RWPE1 (cell line): Measurements from ENCODE around the gene PCDHGB2.
"Not testable (repeated sequence)": the region's sequence is repeated elsewhere in the genome, so short reads cannot be mapped to it uniquely, and the experiment has no call there.

Source experiments
- CTCF ChIA-PET: fragments of 350-600 bp; sonication (Branson Sonifier 250); formaldehyde crosslinking; extraction: SDS; loops from one replicate; lab custom pipeline; 2021; lab: Yijun Ruan, JAX
- POLR2A ChIA-PET: fragments of 400-600 bp; formaldehyde crosslinking; extraction: SDS; loops from one replicate; lab custom pipeline; 2020; ENCODE audit warnings: antibody characterized with exemption; ENCODE audit not compliant: low non-redundant PET; lab: Yijun Ruan, JAX
- DNase-seq: peaks from one replicate; pipeline ENCODE4 v3.0.0; 2012; ENCODE audit warnings: low spot score
- H3K27ac ChIP-seq: fragments of 450-650 bp; 2 replicates; pipeline ENCODE4 v1.5.1; 2017
- TF ChIP-seq, protein P1 (sequence below): fragments of 450-650 bp; conservative IDR thresholded peaks from 2 replicates; pipeline ENCODE4 v1.5.1; 2017; ENCODE audit warnings: low read depth, mild to moderate bottlenecking

Gene PCDHGB2

DNA sequence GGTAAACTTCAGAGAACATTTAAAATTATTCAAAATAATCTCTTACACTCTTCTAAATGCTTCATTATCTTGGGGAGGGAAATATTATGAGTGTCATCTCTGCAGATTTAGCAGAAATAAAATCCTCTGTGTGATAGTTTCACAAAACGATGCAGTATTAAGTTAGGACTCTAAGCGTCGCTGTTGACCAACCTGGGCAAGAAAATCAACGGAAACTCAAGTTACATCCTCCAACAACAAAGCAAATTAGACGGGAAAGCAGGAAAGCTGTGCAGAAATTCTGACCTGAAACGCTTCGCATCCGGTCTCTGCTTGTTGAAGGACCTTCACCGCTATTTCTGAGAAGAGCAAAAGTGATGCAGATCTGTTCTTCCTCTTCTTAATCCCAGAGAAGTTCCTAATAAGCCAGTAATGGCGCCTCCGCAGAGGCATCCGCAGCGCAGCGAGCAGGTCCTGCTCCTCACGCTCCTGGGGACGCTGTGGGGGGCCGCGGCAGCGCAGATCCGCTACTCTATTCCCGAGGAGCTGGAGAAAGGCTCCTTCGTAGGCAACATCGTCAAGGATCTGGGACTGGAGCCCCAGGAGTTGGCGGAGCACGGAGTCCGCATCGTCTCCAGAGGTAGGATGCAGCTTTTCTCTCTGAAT is 14.0 kb downstream of the PCDHGB2 start, which contains the start of gene PCDHGA6:
TSS of gene PCDHGA6 (plus strand) at position 219 of the 645 bp plus-strand sequence. CDS start at position 412, 193 bp downstream.
- TF ChIP-seq, protein P1, sequence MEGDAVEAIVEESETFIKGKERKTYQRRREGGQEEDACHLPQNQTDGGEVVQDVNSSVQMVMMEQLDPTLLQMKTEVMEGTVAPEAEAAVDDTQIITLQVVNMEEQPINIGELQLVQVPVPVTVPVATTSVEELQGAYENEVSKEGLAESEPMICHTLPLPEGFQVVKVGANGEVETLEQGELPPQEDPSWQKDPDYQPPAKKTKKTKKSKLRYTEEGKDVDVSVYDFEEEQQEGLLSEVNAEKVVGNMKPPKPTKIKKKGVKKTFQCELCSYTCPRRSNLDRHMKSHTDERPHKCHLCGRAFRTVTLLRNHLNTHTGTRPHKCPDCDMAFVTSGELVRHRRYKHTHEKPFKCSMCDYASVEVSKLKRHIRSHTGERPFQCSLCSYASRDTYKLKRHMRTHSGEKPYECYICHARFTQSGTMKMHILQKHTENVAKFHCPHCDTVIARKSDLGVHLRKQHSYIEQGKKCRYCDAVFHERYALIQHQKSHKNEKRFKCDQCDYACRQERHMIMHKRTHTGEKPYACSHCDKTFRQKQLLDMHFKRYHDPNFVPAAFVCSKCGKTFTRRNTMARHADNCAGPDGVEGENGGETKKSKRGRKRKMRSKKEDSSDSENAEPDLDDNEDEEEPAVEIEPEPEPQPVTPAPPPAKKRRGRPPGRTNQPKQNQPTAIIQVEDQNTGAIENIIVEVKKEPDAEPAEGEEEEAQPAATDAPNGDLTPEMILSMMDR: 0 out of 2 replicates have a peak, but pooled peaks have one; percentile 12
- DNase-seq: no peak
- POLR2A ChIA-PET: no interaction called here
- CTCF ChIA-PET: interaction anchor here (0.6 to 0.9 kb wide), 7 partner anchors 9 to 568 kb away, joined by 3 to 4 read pairs (median 4); partner anchors contain the start of gene PCDHGA5
- no peak within 1 kb of the TSS for H3K27ac ChIP-seq

DNA sequence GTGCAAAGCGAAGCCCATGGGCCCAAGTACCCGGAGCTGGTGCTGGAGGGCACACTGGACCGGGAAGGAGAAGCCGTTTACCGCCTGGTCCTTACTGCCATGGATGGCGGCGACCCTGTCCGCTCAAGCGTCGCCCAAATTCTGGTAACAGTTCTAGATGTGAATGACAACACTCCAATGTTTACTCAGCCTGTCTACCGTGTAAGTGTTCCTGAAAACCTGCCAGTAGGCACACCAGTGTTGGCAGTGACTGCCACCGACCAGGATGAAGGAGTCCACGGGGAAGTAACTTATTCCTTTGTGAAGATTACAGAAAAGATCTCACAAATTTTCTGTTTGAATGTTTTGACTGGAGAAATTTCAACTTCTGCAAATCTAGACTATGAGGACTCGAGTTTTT is 14.8 kb downstream of the PCDHGB2 start:
- ChIA-PET CTCF (interaction anchor here (0.6 to 1.0 kb wide), 4 partner anchors 57 to 190 kb away, joined by 3 to 4 read pairs (median 4); no protein-coding TSS in a partner anchor), POLR2A (no interaction called here)
- TF ChIP-seq, protein P1: no peak
- no peak for DNase-seq
- H3K27ac ChIP-seq: no peak overlapping the region

DNA sequence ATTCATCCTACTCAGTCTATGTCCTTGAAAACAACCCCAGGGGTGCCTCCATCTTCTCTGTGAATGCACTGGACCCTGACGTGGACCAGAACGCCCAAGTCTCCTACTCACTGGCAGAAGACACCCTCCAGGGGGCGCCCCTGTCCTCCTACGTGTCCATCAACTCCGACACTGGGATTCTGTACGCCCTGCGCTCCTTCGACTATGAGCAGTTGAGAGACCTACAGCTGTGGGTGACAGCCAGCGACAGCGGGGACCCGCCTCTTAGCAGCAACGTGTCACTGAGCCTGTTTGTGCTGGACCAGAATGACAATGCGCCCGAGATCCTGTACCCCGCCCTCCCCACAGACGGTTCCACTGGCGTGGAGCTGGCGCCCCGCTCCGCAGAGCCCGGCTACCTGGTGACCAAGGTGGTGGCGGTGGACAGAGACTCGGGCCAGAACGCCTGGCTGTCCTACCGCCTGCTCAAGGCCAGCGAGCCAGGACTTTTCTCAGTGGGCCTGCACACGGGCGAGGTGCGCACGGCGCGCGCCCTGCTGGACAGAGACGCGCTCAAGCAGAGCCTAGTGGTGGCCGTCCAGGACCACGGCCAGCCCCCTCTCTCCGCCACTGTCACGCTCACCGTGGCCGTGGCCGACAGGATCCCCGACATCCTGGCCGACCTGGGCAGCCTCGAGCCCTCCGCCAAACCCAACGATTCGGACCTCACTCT is 15.8 kb downstream of the PCDHGB2 start:
- CTCF ChIA-PET: interaction anchor here (0.7 to 1.0 kb wide), 2 partner anchors 179 to 669 kb away, joined by 3 read pairs; no protein-coding TSS in a partner anchor
- H3K27ac ChIP-seq, POLR2A ChIA-PET, DNase-seq: not testable (repeated sequence)

DNA sequence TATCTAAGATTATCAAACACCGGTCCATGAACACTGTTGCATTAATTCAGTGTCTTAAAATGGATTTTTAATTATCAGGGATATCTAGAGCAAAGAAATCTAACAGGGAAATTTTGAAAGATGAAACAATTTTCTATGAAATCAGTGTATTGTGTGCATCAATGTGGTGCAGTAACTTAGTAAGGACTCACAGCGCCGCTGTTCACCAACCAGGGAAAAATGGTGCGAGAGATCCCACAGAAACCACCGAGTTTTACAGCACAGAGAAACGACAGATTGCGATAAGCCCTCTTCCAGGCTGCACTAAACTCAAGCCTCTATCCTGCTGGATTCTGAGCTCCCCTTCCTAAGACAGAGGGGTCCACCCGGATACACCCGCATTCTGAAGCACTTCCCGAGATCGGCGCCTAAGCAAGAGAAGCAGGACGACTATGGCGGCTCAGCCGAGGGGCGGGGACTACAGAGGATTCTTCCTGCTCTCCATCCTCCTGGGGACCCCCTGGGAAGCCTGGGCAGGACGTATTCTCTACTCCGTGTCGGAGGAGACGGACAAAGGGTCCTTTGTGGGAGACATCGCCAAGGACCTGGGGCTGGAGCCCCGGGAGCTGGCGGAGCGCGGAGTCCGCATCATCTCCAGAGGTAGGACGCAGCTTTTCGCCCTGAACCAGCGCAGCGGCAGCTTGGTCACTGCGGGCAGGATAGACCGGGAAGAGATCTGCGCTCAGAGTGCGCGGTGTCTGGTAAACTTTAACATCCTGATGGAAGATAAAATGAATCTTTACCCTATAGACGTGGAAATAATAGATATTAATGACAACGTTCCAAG is 22.9 kb downstream of the PCDHGB2 start, which contains the start of gene PCDHGA7:
TSS of gene PCDHGA7 (plus strand) at position 274 of the 826 bp plus-strand sequence. CDS start at position 432, 158 bp downstream.
- TF ChIP-seq, protein P1: peak; percentile 61
- CTCF ChIA-PET: interaction anchor here (0.5 to 1.3 kb wide), 5 partner anchors 14 to 185 kb away, joined by 3 to 6 read pairs (median 3); partner anchors contain the start of genes PCDHGA10 and PCDHGB1
- H3K27ac ChIP-seq: no peak within 1 kb of the TSS
- POLR2A ChIA-PET: no interaction called here
- peak; percentile 43 for DNase-seq

DNA sequence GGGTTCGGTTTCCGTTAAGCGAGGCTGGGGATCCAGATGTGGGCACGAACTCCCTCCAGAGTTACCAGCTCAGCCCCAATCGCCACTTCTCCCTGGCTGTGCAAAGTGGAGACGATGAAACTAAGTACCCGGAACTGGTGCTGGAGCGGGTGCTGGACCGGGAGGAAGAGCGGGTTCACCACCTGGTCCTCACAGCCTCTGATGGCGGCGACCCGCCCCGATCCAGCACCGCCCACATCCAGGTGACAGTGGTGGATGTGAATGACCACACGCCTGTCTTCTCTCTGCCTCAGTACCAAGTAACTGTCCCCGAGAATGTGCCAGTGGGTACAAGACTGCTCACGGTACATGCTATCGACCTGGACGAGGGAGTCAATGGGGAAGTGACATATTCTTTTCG is 23.6 kb downstream of the PCDHGB2 start:
- DNase-seq: no peak
- TF ChIP-seq, protein P1: no peak
- ChIA-PET POLR2A (interaction anchor here (0.5 kb wide), 1 partner anchor 154 kb away, joined by 4 read pairs; no protein-coding TSS in a partner anchor), CTCF (interaction anchor here (0.6 to 1.3 kb wide), 3 partner anchors 29 to 184 kb away, joined by 3 to 6 read pairs (median 3); partner anchors contain the start of genes PCDHGA10 and PCDHGB1)
- no peak overlapping the region for H3K27ac ChIP-seq

DNA sequence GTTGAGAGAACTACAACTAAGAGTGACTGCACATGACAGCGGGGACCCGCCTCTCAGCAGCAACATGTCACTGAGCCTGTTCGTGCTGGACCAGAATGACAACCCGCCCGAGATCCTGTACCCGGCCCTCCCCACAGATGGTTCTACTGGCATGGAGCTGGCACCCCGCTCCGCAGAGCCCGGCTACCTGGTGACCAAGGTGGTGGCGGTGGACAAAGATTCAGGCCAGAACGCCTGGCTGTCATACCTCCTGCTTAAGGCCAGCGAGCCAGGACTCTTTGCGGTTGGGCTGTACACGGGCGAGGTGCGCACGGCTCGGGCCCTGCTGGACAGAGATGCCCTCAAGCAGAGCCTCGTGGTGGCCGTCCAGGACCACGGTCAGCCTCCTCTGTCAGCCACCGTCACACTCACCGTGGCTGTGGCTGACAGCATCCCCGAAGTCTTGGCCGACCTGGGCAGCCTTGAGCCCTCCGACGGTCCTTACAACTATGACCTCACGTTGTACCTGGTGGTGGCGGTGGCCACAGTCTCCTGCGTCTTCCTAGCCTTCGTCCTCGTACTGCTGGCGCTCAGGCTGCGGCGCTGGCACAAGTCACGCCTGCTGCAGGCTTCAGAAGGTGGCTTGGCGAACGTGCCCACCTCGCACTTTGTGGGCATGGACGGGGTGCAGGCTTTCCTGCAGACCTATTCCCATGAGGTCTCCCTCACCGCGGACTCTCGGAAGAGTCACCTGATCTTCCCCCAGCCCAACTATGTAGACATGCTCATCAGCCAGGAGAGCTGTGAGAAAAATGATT is 24.9 kb downstream of the PCDHGB2 start:
- no peak for DNase-seq
- CTCF ChIA-PET: interaction anchor here (0.6 kb wide), 1 partner anchor 176 kb away, joined by 5 read pairs; no protein-coding TSS in a partner anchor
- POLR2A ChIA-PET: no interaction called here
- TF ChIP-seq, protein P1: no peak
- H3K27ac ChIP-seq: no peak overlapping the region
